ENCODE measurements around the gene GPC6. TPM values are rescaled to one million over a fixed set of nuclear protein-coding genes. Genes with fewer than 3 reads are reported as not detected.

GPC6 gene
- total and polyA plus RNA-seq, 12 donors: 0.15 to 5.4 (median 2.5) TPM

DNA sequence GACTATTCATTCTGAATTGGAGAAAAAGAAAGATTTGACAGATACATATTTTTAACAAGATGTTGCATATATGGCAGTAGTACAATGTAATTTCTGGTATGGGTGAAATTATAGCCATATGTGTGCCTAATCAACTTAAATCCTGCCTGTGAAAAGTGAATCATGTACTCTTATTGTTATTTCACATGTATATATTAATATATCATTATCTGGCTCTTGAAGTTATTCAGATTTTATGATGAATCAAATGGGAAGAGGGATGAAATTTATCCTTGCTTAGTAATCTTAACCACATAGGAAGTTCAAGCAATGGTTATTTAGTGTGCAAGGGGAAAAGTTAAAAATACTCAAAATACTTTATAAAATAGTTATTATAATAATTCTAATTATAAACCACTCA, 80.5 kb downstream of the GPC6 start:
- no peaks in the 10 kb centered on the region for H3K27me3 ChIP-seq
- no peak for ATAC-seq
- TF ChIP-seq, protein P1, sequence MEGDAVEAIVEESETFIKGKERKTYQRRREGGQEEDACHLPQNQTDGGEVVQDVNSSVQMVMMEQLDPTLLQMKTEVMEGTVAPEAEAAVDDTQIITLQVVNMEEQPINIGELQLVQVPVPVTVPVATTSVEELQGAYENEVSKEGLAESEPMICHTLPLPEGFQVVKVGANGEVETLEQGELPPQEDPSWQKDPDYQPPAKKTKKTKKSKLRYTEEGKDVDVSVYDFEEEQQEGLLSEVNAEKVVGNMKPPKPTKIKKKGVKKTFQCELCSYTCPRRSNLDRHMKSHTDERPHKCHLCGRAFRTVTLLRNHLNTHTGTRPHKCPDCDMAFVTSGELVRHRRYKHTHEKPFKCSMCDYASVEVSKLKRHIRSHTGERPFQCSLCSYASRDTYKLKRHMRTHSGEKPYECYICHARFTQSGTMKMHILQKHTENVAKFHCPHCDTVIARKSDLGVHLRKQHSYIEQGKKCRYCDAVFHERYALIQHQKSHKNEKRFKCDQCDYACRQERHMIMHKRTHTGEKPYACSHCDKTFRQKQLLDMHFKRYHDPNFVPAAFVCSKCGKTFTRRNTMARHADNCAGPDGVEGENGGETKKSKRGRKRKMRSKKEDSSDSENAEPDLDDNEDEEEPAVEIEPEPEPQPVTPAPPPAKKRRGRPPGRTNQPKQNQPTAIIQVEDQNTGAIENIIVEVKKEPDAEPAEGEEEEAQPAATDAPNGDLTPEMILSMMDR (IDR thresholded peaks at IDR 0.05): no peak
- DNase-seq: no peak
- no peaks in the 10 kb centered on the region for H3K9me3 ChIP-seq
- no peaks in the 10 kb centered on the region for H3K36me3 ChIP-seq
- no peaks in the 10 kb centered on the region for H3K4me1 ChIP-seq
- no peak overlapping the region for H3K4me3 ChIP-seq
- intact Hi-C loops (cut with DNase I): no loop called here
- no peak overlapping the region for H3K27ac ChIP-seq

DNA sequence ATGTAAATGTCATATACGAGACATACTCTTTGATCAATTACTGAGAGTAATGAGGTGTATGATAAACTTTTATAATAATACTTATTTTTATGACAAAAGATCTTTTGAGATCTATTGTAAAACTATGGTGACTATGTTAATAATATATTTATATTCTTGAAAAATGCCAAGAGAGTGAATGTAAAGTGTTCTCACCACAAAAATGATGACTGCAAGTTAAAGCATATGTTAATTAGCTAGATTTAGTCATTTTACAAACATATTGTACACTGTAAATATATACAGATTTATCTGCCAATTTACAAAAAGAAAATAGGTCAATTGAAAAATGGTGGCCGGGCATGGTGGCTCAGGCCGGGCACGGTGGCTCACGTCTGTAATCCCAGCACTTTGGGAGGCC, 81.0 kb downstream of the GPC6 start:
- TF ChIP-seq, protein P1 (IDR thresholded peaks at IDR 0.05): no peak
- 88 to 93% methylated on average over 5 of the region's 5 CpGs for WGBS, 2 donors
- DNase-seq (no peak), ATAC-seq (no peak)
- Histone ChIP-seq H3K27me3 (no peaks in the 10 kb centered on the region), H3K27ac (no peak overlapping the region), H3K9me3 (no peaks in the 10 kb centered on the region), H3K4me1 (no peaks in the 10 kb centered on the region), H3K36me3 (no peaks in the 10 kb centered on the region), H3K4me3 (no peak overlapping the region)
- intact Hi-C loops (cut with DNase I): no loop called here

DNA sequence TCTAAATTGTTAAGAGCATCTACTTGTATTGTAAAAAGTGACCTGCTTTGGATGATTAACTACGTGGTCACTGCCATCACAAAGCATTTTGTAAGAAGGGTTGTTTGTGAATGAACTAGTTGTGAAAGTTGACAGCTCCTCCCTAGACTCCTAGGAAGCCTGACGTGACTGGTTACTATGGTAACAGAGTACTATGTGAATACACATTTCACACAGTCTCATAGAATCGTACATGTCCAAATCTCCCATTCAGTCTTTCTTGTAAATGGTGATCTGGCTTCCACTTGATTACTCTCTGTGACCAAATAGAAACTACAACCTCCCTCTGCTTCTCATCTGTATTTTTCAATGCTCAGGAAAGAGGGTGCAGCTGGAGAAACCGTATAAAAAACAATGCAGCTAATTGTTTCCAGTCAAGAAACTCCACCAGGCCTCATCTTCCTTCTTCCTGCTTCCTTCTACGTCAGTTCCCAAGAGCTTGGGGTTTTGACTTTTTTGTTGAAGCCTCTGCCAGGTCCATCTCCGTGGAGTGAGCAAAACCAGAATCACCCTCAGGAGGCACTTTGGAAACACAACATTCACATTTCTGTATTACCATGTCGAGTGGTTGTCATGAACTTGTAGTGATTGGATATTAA, 83.4 kb downstream of the GPC6 start:
- Histone ChIP-seq H3K27me3 (no peaks in the 10 kb centered on the region), H3K27ac (no peak overlapping the region), H3K36me3 (no peaks in the 10 kb centered on the region), H3K4me1 (no peaks in the 10 kb centered on the region), H3K4me3 (no peak overlapping the region), H3K9me3 (no peaks in the 10 kb centered on the region)
- TF ChIP-seq, protein P1 (IDR thresholded peaks at IDR 0.05): no peak
- intact Hi-C loops (cut with DNase I): no loop called here
- ATAC-seq: no peak
- DNase-seq: no peak
- WGBS, 2 donors: 44 to 48% methylated on average over 7 of the region's 7 CpGs

DNA sequence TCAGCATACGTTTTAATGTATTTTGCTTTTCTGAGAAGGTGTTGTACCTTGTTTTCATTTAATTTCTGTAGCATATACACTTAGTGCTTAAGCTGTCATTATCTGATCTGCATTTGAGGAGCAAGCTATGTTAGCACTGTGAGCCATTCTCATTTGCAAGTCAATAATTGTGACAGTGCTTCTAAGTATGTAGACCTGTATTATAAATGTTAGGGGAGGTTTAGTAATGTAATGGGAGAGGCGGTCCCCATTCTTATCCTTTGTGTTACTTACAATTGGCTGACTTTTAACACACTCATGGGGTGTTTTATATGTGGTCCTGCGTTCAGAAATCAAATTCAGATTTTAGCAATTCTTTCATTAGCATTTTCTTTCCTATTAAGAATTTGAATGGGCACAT, 90.2 kb downstream of the GPC6 start:
- no peak overlapping the region for H3K4me3 ChIP-seq
- intact Hi-C loops (cut with DNase I): no loop called here
- H3K27ac ChIP-seq: no peak overlapping the region
- H3K36me3 ChIP-seq: no peaks in the 10 kb centered on the region
- DNase-seq (no peak), ATAC-seq (no peak)
- H3K27me3 ChIP-seq: no peaks in the 10 kb centered on the region
- no peaks in the 10 kb centered on the region for H3K4me1 ChIP-seq
- no peaks in the 10 kb centered on the region for H3K9me3 ChIP-seq
- WGBS, 2 donors: 76% methylated on average over 3 of the region's 3 CpGs
- TF ChIP-seq, protein P1 (IDR thresholded peaks at IDR 0.05): no peak

Data from heart right ventricle (tissue), 16 donors.